ENCODE results near the gene PARP9. TPM values are rescaled to one million over a fixed set of nuclear protein-coding genes. Genes with fewer than 3 reads are reported as not detected.
A peak's percentile ranks its signal among the peaks of the same experiment; 100 is the strongest.

The PARP9 gene
- total and polyA plus RNA-seq, 4 experiments from 2014 or later: 23.1 to 43.4 (median 25.0) TPM

DNA sequence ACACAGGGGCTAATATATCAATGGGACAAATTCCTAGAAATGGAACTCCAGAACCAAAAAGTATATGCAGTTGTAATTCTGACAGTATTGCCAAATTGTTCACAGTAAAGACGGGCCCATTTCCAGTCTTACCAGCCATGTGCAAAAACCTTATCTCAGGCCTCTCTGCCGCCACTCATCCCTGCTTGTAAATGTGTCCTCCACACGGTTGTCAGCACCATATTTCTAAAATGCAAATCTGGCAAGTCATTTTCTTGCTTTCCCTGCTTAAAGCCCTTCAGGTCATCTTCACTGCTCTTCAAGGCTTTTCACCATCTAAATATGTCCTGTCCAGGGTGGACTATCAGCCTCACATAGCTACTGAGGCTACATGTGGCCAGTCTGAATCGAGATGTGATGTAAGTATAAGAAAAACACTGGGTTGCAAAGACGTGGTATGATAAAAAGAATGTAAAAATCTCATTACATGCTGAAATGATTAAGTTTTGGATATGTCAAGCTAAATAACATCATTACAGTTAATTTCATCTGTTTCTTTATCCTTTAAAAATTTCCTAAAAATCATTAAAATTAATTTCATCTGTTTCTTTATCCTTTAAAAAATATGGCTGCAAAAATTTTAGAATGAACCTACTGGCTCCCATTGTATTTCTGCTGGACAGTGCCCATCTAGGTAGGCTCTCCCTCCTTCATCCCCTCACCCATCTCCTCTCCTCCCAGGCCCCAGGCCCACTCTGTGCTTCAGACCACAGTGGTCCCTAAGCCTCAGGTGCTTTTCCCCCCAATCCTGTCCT lies 980 bp downstream of the PARP9 start:
- ChIA-PET CTCF (ENCODE audit: partially characterized antibody) (interaction anchor here (2.4 to 15.6 kb wide), 2 partner anchors 16 to 115 kb away, joined by 11 to 369 read pairs; partner anchors contain the start of gene PARP14), POLR2A (ENCODE audit: partially characterized antibody) (interaction anchor here (0.8 to 6.5 kb wide), 4 partner anchors 14 to 170 kb away, joined by 3 to 113 read pairs (median 54); partner anchors contain the start of genes PARP14, PARP15 and WDR5B)
- H3K27ac Mint-ChIP-seq: peak overlapping the region; percentile 90 to 99 (median 97)
- peaks cover 23% of the 10 kb centered on the region for H3K36me3 ChIP-seq (ENCODE audit: insufficient read depth, low read length)
- H3K9me3 Mint-ChIP-seq: no peaks in the 10 kb centered on the region
- H3K4me1 Mint-ChIP-seq: peaks cover 44 to 73% (median 59%) of the 10 kb centered on the region in 4 donors
- no peak for DNase-seq
- H3K27ac ChIP-seq (ENCODE audit: low read depth, low read length): peak overlapping the region; percentile 95
- peak overlapping the region; percentile 78 to 94 for H3K4me3 ChIP-seq (ENCODE audit: low read length in 2 of 2)
- H3K27me3 Mint-ChIP-seq: no peaks in the 10 kb centered on the region
- no peaks in the 10 kb centered on the region for H3K9me3 ChIP-seq (ENCODE audit: control insufficient read depth in 1 of 2, low read length in 2 of 2)
- peaks cover 59% of the 10 kb centered on the region for H3K4me1 ChIP-seq (ENCODE audit: insufficient read depth, low read length)
- no peaks in the 10 kb centered on the region for H3K27me3 ChIP-seq (ENCODE audit: insufficient read depth, low read length)
- peaks cover 38 to 52% of the 10 kb centered on the region in 2 donors for H3K36me3 Mint-ChIP-seq
- peak overlapping the region; percentile 92 to 98 (median 96) for H3K4me3 Mint-ChIP-seq
- intact Hi-C loops (cut with micrococcal nuclease): loop anchor here (2.0 kb wide), 1 partner anchor 466 kb away; no protein-coding TSS in a partner anchor

DNA sequence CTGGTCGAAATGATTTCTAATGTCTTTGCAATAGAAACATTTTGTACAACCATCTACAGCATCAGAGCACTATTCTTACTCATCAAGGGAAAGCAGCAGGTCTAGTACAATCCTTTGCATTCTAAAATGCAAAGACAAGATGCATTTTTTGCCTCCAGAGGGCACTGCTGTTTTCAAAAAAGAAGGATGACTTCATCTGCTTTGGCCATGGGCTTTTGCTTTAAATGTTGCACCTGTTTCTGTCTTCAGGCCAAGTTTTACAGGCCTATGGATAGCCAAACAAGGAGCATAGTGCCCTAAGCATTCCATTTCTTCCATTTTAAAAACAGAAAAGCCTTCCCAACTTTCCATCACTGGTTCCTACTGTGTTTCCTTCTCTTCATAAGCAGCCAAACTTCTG lies 3.4 kb downstream of the PARP9 start:
- CTCF ChIA-PET (ENCODE audit: partially characterized antibody): interaction anchor here (0.8 to 15.6 kb wide), 11 partner anchors 13 to 1014 kb away, joined by 3 to 369 read pairs (median 5); partner anchors contain the start of gene PARP14

DNA sequence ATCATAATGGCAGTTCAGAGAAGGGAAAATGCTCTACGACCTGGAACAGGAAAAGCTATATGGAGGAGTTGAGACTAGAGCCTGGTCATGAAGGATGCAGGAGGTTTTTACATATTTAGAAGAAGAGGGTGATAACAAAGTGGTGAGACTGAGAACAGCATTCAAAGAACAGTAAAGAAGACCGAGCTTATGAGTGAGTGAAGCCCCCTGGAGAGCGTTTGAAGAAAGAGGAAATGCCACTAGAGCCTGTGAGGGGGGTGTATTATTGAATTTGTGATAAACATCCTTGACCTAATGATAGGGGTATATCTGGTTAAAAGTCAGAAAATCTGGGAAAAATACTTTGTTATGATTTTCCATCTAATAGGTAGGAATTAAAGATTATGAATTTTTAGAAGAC lies 4.2 kb downstream of the PARP9 start:
- peak overlapping the region in 3 of 7 donors; percentile 5 to 17 (median 13) for H3K27ac Mint-ChIP-seq
- POLR2A ChIA-PET (ENCODE audit: partially characterized antibody): interaction anchor here (0.7 to 2.6 kb wide), 2 partner anchors 117 to 120 kb away, joined by 3 to 30 read pairs; partner anchors contain the start of gene PARP14
- H3K36me3 ChIP-seq (ENCODE audit: insufficient read depth, low read length): peaks cover 35% of the 10 kb centered on the region

More for the DNA sequence above, 3.4 kb downstream of the PARP9 start:
- H3K27ac Mint-ChIP-seq: peak overlapping the region; percentile 62 to 85 (median 72)
- H3K9me3 Mint-ChIP-seq: no peaks in the 10 kb centered on the region
- Histone ChIP-seq H3K4me3 (ENCODE audit: low read length in 2 of 2) (no peak overlapping the region), H3K36me3 (ENCODE audit: insufficient read depth, low read length) (peaks cover 28% of the 10 kb centered on the region), H3K27ac (ENCODE audit: low read depth, low read length) (no peak overlapping the region), H3K4me1 (ENCODE audit: insufficient read depth, low read length) (peaks cover 37% of the 10 kb centered on the region), H3K27me3 (ENCODE audit: insufficient read depth, low read length) (no peaks in the 10 kb centered on the region), H3K9me3 (ENCODE audit: control insufficient read depth in 1 of 2, low read length in 2 of 2) (no peaks in the 10 kb centered on the region)
- H3K27me3 Mint-ChIP-seq: no peaks in the 10 kb centered on the region
- H3K4me3 Mint-ChIP-seq: peak overlapping the region in 5 of 8 donors; percentile 17 to 75 (median 42)
- H3K4me1 Mint-ChIP-seq: peaks cover 33 to 49% (median 42%) of the 10 kb centered on the region in 4 donors
- peaks cover 28 to 51% of the 10 kb centered on the region in 2 donors for H3K36me3 Mint-ChIP-seq
- POLR2A ChIA-PET (ENCODE audit: partially characterized antibody): interaction anchor here (0.7 to 6.5 kb wide), 3 partner anchors 14 to 119 kb away, joined by 3 to 113 read pairs (median 3); partner anchors contain the start of gene PARP14
- DNase-seq: peak; percentile 60 to 71 (median 63)
- intact Hi-C loops (cut with micrococcal nuclease): loop anchor here (1.0 to 2.0 kb wide), 3 partner anchors 119 to 998 kb away; no protein-coding TSS in a partner anchor

DNA sequence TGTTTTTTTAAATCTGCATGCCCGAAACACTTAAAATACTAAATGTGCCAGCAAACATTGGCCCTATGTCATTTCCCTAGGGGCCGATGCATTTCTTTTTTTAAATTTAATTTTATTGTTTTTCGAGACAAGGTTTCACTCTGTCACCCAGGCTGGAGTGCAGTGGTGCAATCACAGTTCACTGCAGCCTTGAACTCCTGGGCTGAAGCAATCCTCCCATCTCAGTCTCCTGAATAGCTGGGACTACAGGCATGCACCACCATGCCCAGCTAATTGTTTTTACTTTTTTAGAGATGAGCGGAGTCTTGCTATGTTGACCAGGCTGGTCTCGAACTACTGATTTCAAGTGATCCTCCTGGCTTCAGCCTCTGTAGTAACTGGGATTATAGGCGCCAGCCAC lies 5.5 kb downstream of the PARP9 start:
- ChIA-PET CTCF (ENCODE audit: partially characterized antibody) (interaction anchor here (0.5 to 15.6 kb wide), 13 partner anchors 10 to 469 kb away, joined by 3 to 369 read pairs (median 5); partner anchors contain the start of genes PARP14, PARP15 and SEMA5B), POLR2A (ENCODE audit: partially characterized antibody) (interaction anchor here (1.2 to 2.6 kb wide), 3 partner anchors 12 to 121 kb away, joined by 3 to 30 read pairs (median 5); partner anchors contain the start of genes PARP14 and PARP15)
- Mint-ChIP-seq H3K36me3 (peaks cover 42 to 51% of the 10 kb centered on the region in 2 donors), H3K4me3 (no peak overlapping the region), H3K9me3 (no peaks in the 10 kb centered on the region), H3K27me3 (no peaks in the 10 kb centered on the region), H3K27ac (no peak overlapping the region), H3K4me1 (peaks cover 35 to 50% (median 40%) of the 10 kb centered on the region in 4 donors)
- H3K27ac ChIP-seq (ENCODE audit: low read depth, low read length): no peak overlapping the region
- no peak overlapping the region for H3K4me3 ChIP-seq (ENCODE audit: low read length in 2 of 2)
- H3K9me3 ChIP-seq (ENCODE audit: control insufficient read depth in 1 of 2, low read length in 2 of 2): no peaks in the 10 kb centered on the region
- peaks cover 27% of the 10 kb centered on the region for H3K4me1 ChIP-seq (ENCODE audit: insufficient read depth, low read length)
- intact Hi-C loops (cut with micrococcal nuclease): no loop called here
- peaks cover 36% of the 10 kb centered on the region for H3K36me3 ChIP-seq (ENCODE audit: insufficient read depth, low read length)
- no peak for DNase-seq
- H3K27me3 ChIP-seq (ENCODE audit: insufficient read depth, low read length): no peaks in the 10 kb centered on the region

More for the DNA sequence above, 4.2 kb downstream of the PARP9 start:
- no peaks in the 10 kb centered on the region for H3K27me3 ChIP-seq (ENCODE audit: insufficient read depth, low read length)
- no peak overlapping the region for H3K4me3 ChIP-seq (ENCODE audit: low read length in 2 of 2)
- Mint-ChIP-seq H3K9me3 (no peaks in the 10 kb centered on the region), H3K4me1 (peaks cover 34 to 49% (median 39%) of the 10 kb centered on the region in 4 donors), H3K27me3 (no peaks in the 10 kb centered on the region), H3K4me3 (peak overlapping the region in 1 of 8 donors; percentile 20), H3K36me3 (peaks cover 34 to 53% of the 10 kb centered on the region in 2 donors)
- H3K4me1 ChIP-seq (ENCODE audit: insufficient read depth, low read length): peaks cover 29% of the 10 kb centered on the region
- no peak overlapping the region for H3K27ac ChIP-seq (ENCODE audit: low read depth, low read length)
- no peak for DNase-seq
- intact Hi-C loops (cut with micrococcal nuclease): loop anchor here (1.0 to 2.0 kb wide), 3 partner anchors 119 to 999 kb away; no protein-coding TSS in a partner anchor
- H3K9me3 ChIP-seq (ENCODE audit: control insufficient read depth in 1 of 2, low read length in 2 of 2): no peaks in the 10 kb centered on the region
- CTCF ChIA-PET (ENCODE audit: partially characterized antibody): interaction anchor here (0.8 to 15.6 kb wide), 15 partner anchors 12 to 177 kb away, joined by 3 to 369 read pairs (median 5); partner anchors contain the start of genes MIX23, PARP14 and PARP15

DNA sequence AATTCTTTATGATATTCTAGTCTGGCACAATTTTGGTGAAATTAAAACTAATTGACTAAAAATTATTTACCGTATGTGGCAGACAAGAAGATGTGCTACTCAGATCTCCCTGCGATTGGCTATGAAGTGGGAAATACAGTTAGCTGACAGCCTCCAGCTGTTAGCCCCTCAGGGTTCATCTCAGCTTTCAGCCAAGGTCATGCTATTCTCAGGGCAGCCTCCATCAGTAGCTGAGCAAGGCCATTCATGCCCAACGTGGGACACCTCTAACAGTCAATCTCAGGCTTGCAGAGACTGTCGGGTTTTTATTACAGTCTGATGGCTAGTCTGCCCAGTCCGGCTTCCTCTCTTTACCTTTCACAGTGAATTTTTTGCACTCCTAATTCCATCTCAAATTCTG lies 6.7 kb downstream of the PARP9 start:
- Histone ChIP-seq H3K27me3 (ENCODE audit: insufficient read depth, low read length) (no peaks in the 10 kb centered on the region), H3K4me1 (ENCODE audit: insufficient read depth, low read length) (peaks cover 14% of the 10 kb centered on the region), H3K9me3 (ENCODE audit: control insufficient read depth in 1 of 2, low read length in 2 of 2) (no peaks in the 10 kb centered on the region), H3K4me3 (ENCODE audit: low read length in 2 of 2) (no peak overlapping the region), H3K36me3 (ENCODE audit: insufficient read depth, low read length) (peaks cover 38% of the 10 kb centered on the region), H3K27ac (ENCODE audit: low read depth, low read length) (no peak overlapping the region)
- no peak overlapping the region for H3K4me3 Mint-ChIP-seq
- no peak overlapping the region for H3K27ac Mint-ChIP-seq
- no peaks in the 10 kb centered on the region for H3K27me3 Mint-ChIP-seq
- peaks cover 51 to 60% of the 10 kb centered on the region in 2 donors for H3K36me3 Mint-ChIP-seq
- ChIA-PET POLR2A (ENCODE audit: partially characterized antibody) (interaction anchor here (0.6 to 2.5 kb wide), 2 partner anchors 85 to 122 kb away, joined by 3 to 12 read pairs; no protein-coding TSS in a partner anchor), CTCF (ENCODE audit: partially characterized antibody) (interaction anchor here (1.0 to 15.6 kb wide), 4 partner anchors 21 to 173 kb away, joined by 3 to 369 read pairs (median 12); partner anchors contain the start of genes FAM162A, PARP14 and PARP15)
- H3K4me1 Mint-ChIP-seq: peaks cover 31 to 42% (median 35%) of the 10 kb centered on the region in 4 donors
- no peak for DNase-seq
- no peaks in the 10 kb centered on the region for H3K9me3 Mint-ChIP-seq
- intact Hi-C loops (cut with micrococcal nuclease): no loop called here

DNA sequence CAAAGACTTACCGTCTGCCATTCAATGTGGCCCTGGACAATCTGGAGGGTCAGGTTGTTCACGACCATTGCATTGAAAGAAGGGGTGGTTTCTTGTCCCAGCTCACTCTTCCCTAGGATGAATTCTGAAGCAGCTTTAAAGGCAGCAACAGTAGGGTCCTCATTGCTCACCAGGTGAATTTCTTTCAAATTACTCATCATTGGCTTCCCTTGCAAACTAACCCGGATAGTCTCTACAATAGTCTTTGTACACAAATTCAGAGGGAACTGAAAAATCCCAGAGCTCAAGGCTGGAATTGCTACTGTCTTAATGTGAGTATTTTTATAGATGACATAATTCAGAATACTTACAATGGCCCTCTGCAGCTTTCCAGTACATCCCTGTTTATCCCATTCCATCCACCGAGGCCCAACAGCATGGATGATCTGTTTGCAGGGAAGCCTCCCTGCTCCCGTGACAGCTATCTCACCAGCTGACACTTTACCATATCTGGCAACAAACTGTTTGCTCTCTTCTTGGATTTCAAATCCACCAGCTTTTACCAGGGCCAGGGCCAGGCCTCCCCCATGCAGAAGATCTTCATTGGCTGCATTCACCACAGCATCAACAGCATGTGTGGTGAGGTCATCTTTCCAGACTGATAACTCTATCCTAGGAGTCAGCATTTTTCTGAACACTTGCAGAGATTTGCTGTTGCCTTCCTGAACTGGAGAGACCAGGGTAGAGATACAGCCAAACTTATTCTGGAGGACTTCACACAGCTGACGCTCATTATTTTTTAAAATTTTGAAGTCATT lies 8.6 kb downstream of the PARP9 start:
- peak overlapping the region in 1 of 7 donors; percentile 81 for H3K27ac Mint-ChIP-seq
- POLR2A ChIA-PET (ENCODE audit: partially characterized antibody): interaction anchor here (2.5 kb wide), 1 partner anchor 124 kb away, joined by 12 read pairs; no protein-coding TSS in a partner anchor
- intact Hi-C loops (cut with micrococcal nuclease): no loop called here

More for the DNA sequence above, 8.6 kb downstream of the PARP9 start:
- H3K4me3 ChIP-seq (ENCODE audit: low read length in 2 of 2): no peak overlapping the region
- no peaks in the 10 kb centered on the region for H3K9me3 Mint-ChIP-seq
- no peaks in the 10 kb centered on the region for H3K27me3 ChIP-seq (ENCODE audit: insufficient read depth, low read length)
- H3K9me3 ChIP-seq (ENCODE audit: control insufficient read depth in 1 of 2, low read length in 2 of 2): no peaks in the 10 kb centered on the region
- peaks cover 49% of the 10 kb centered on the region for H3K36me3 ChIP-seq (ENCODE audit: insufficient read depth, low read length)
- H3K36me3 Mint-ChIP-seq: peaks cover 64 to 73% of the 10 kb centered on the region in 2 donors
- H3K4me1 ChIP-seq (ENCODE audit: insufficient read depth, low read length): no peaks in the 10 kb centered on the region
- no peak for DNase-seq
- no peak overlapping the region for H3K4me3 Mint-ChIP-seq
- no peaks in the 10 kb centered on the region for H3K27me3 Mint-ChIP-seq
- CTCF ChIA-PET (ENCODE audit: partially characterized antibody): interaction anchor here (15.6 kb wide), 1 partner anchor 122 kb away, joined by 369 read pairs; the partner anchor contains the start of gene PARP14
- no peak overlapping the region for H3K27ac ChIP-seq (ENCODE audit: low read depth, low read length)
- H3K4me1 Mint-ChIP-seq: peaks cover 16 to 26% (median 23%) of the 10 kb centered on the region in 4 donors
